HEK293 (cell line): ENCODE measurements around the gene CALR3.
"Not testable (repeated sequence)": the region's sequence is repeated elsewhere in the genome, so short reads cannot be mapped to it uniquely, and the experiment has no call there.

Experiments used
- CTCF ChIA-PET: fragments of 350-600 bp; formaldehyde crosslinking; extraction: SDS; loops from one replicate; lab custom pipeline; 2021; ENCODE audit warnings: antibody characterized with exemption; lab: Yijun Ruan, JAX
- POLR2A ChIA-PET: fragments of 300-600 bp; formaldehyde crosslinking; extraction: SDS; loops from one replicate; lab custom pipeline; 2020; ENCODE audit warnings: antibody characterized with exemption, inconsistent platforms; lab: Yijun Ruan, JAX
- H3K27ac ChIP-seq: fragments of 200-500 bp; sonication (Bioruptor generic); 2 replicates; pipeline ENCODE4 v1.5.1; 2014; ENCODE audit warnings: low read depth, low read length, control low read depth, inconsistent platforms; ENCODE audit errors: extremely low read depth
- H3K36me3 ChIP-seq, 2 experiments: fragments of 200-500 bp in 1 of 2; sonication (Bioruptor generic) in 1 of 2; 1 replicate in 1 of 2; 2 replicates in 1 of 2; pipeline ENCODE4 v1.5.1; 2014 to 2017; ENCODE audit warnings: inconsistent platforms in 2 of 2, low read length in 2 of 2; ENCODE audit not compliant: control insufficient read depth in 2 of 2, insufficient read depth in 1 of 2
- H3K4me1 ChIP-seq: fragments of 200-500 bp; sonication (Bioruptor generic); 2 replicates; pipeline ENCODE4 v1.5.1; 2014; ENCODE audit warnings: mild to moderate bottlenecking, low read length, inconsistent platforms; ENCODE audit not compliant: control insufficient read depth, insufficient read depth
- H3K4me3 ChIP-seq: 2 replicates; pipeline ENCODE4 v1.5.1; 2011; ENCODE audit warnings: low read depth, mild to moderate bottlenecking, control low read depth, low read length, moderate library complexity
- H3K9me3 ChIP-seq: fragments of 200-500 bp; sonication (Bioruptor generic); 2 replicates; pipeline ENCODE4 v1.5.1; 2014; ENCODE audit warnings: low read depth, low read length, inconsistent platforms; ENCODE audit not compliant: control insufficient read depth, insufficient read depth
- ATF2 ChIP-seq: fragments of 450-650 bp; formaldehyde crosslinking; IDR thresholded peaks from 2 replicates; pipeline ENCODE4 v1.5.1; 2016; ENCODE audit warnings: missing biosample characterization, missing genetic modification characterization, low read depth
- GLI4 ChIP-seq: fragments of 450-650 bp; formaldehyde crosslinking; IDR thresholded peaks from 2 replicates; pipeline ENCODE4 v1.5.1; 2016; ENCODE audit warnings: missing biosample characterization, missing genetic modification characterization
- KLF8 ChIP-seq: fragments of 450-650 bp; formaldehyde crosslinking; IDR thresholded peaks from 2 replicates; pipeline ENCODE4 v1.5.1; 2016; ENCODE audit warnings: missing biosample characterization, missing genetic modification characterization
- KLF9 ChIP-seq: fragments of 450-650 bp; formaldehyde crosslinking; IDR thresholded peaks from 2 replicates; pipeline ENCODE4 v1.5.1; 2016; ENCODE audit warnings: missing biosample characterization, missing genetic modification characterization, low read depth
- RBAK ChIP-seq: fragments of 450-650 bp; formaldehyde crosslinking; IDR thresholded peaks from 2 replicates; pipeline ENCODE4 v1.5.1; 2016; ENCODE audit warnings: missing biosample characterization, missing genetic modification characterization
- REST ChIP-seq: fragments of 450-650 bp; formaldehyde crosslinking; IDR thresholded peaks from 2 replicates; pipeline ENCODE4 v1.5.1; 2016; ENCODE audit warnings: missing biosample characterization, missing genetic modification characterization
- ZBTB26 ChIP-seq: fragments of 450-650 bp; formaldehyde crosslinking; optimal IDR thresholded peaks from 2 replicates; pipeline ENCODE3; 2016; ENCODE audit warnings: missing biosample characterization, mild to moderate bottlenecking, missing genetic modification characterization
- ZBTB8A ChIP-seq: fragments of 450-650 bp; formaldehyde crosslinking; IDR thresholded peaks from 2 replicates; pipeline ENCODE4 v1.5.1; 2016; ENCODE audit warnings: missing biosample characterization, missing genetic modification characterization
- ZNF10 ChIP-seq: fragments of 450-650 bp; formaldehyde crosslinking; IDR thresholded peaks from 2 replicates; pipeline ENCODE4 v1.5.1; 2017; ENCODE audit warnings: missing biosample characterization, missing genetic modification characterization
- ZNF19 ChIP-seq: fragments of 450-650 bp; formaldehyde crosslinking; IDR thresholded peaks from 2 replicates; pipeline ENCODE4; 2016; ENCODE audit warnings: missing biosample characterization, missing genetic modification characterization, low read depth
- ZNF266 ChIP-seq: fragments of 450-650 bp; formaldehyde crosslinking; IDR thresholded peaks from 2 replicates; pipeline ENCODE4 v1.5.1; 2016; ENCODE audit warnings: missing biosample characterization, missing genetic modification characterization, low read depth
- ZNF280C ChIP-seq: fragments of 450-650 bp; formaldehyde crosslinking; IDR thresholded peaks from 2 replicates; pipeline ENCODE4 v1.5.1; 2016; ENCODE audit warnings: missing biosample characterization, missing genetic modification characterization
- ZNF488 ChIP-seq: fragments of 450-650 bp; formaldehyde crosslinking; IDR thresholded peaks from 2 replicates; pipeline ENCODE4 v1.5.1; 2016; ENCODE audit warnings: missing biosample characterization, missing genetic modification characterization
- ZNF501 ChIP-seq: fragments of 450-650 bp; formaldehyde crosslinking; IDR thresholded peaks from 2 replicates; pipeline ENCODE4 v1.5.1; 2016; ENCODE audit warnings: missing biosample characterization, missing genetic modification characterization
- ZNF560 ChIP-seq: fragments of 450-650 bp; formaldehyde crosslinking; IDR thresholded peaks from 2 replicates; pipeline ENCODE4 v1.5.1; 2017; ENCODE audit warnings: missing biosample characterization, missing genetic modification characterization, borderline replicate concordance
- ZNF645 ChIP-seq: fragments of 450-650 bp; formaldehyde crosslinking; IDR thresholded peaks from 2 replicates; pipeline ENCODE4; 2016; ENCODE audit warnings: missing biosample characterization, missing genetic modification characterization
- ZNF677 ChIP-seq: fragments of 450-650 bp; IDR thresholded peaks from 2 replicates; pipeline ENCODE4 v1.5.0; 2018; ENCODE audit warnings: missing biosample characterization, mild to moderate bottlenecking, missing genetic modification characterization, moderate library complexity
- ZNF747 ChIP-seq: fragments of 450-650 bp; formaldehyde crosslinking; IDR thresholded peaks from 2 replicates; pipeline ENCODE4 v1.5.1; 2016; ENCODE audit warnings: missing biosample characterization, missing genetic modification characterization
- ZNF837 ChIP-seq: fragments of 450-650 bp; formaldehyde crosslinking; IDR thresholded peaks from 2 replicates; pipeline ENCODE4 v1.5.1; 2016; ENCODE audit warnings: missing biosample characterization, missing genetic modification characterization

Gene CALR3

GRCh38 chr19:16496613-16496983 is 631 bp upstream of the CALR3 start (continued):
- TF ChIP-seq ZNF488 (tag by site-specific recombination) (no peak), ZNF10 (tag by site-specific recombination) (no peak)

GRCh38 chr19:16486476-16486875 is 9.5 kb downstream of the CALR3 start:
- POLR2A ChIA-PET = interaction anchor here (0.9 kb wide), 1 partner anchor 9 kb away, joined by 3 read pairs; the partner anchor contains the start of gene CALR3
- H3K27ac ChIP-seq, H3K4me3 ChIP-seq, H3K36me3 ChIP-seq, H3K9me3 ChIP-seq, H3K4me1 ChIP-seq: not testable (repeated sequence)
- CTCF ChIA-PET = interaction anchor here (0.7 kb wide), 2 partner anchors 23 to 44 kb away, joined by 3 to 4 read pairs; no protein-coding TSS in a partner anchor

GRCh38 chr19:16482745-16483144 is 13.2 kb downstream of the CALR3 start:
- no peak overlapping the region for H3K4me3 ChIP-seq
- POLR2A ChIA-PET = no interaction called here
- H3K4me1 ChIP-seq = no peaks in the 10 kb centered on the region
- H3K27ac ChIP-seq = no peak overlapping the region
- CTCF ChIA-PET = interaction anchor here (0.7 kb wide), 1 partner anchor 800 kb away, joined by 4 read pairs; no protein-coding TSS in a partner anchor
- no peaks in the 10 kb centered on the region for H3K9me3 ChIP-seq
- H3K36me3 ChIP-seq = no peaks in the 10 kb centered on the region
- TF ChIP-seq ZNF501 (tag by site-specific recombination) (no peak), ZNF645 (tag by site-specific recombination) (no peak), GLI4 (tag by site-specific recombination) (no peak), KLF8 (tag by site-specific recombination) (no peak), ZBTB8A (no peak), REST (tag by site-specific recombination) (no peak), RBAK (tag by site-specific recombination) (no peak), ZNF560 (tag by site-specific recombination) (no peak)

- no peak overlapping the region for H3K27ac ChIP-seq
- CTCF ChIA-PET = no interaction called here
- no peaks in the 10 kb centered on the region for H3K36me3 ChIP-seq
- H3K4me3 ChIP-seq = no peak overlapping the region
- H3K4me1 ChIP-seq = no peaks in the 10 kb centered on the region
- no peaks in the 10 kb centered on the region for H3K9me3 ChIP-seq
- POLR2A ChIA-PET = no interaction called here
- TF ChIP-seq ZNF747 (tag by site-specific recombination) (no peak), RBAK (tag by site-specific recombination) (no peak), ATF2 (tag by site-specific recombination) (no peak), ZNF677 (no peak), ZBTB26 (tag by site-specific recombination) (no peak), ZNF19 (tag by site-specific recombination) (no peak), KLF9 (tag by site-specific recombination) (no peak), ZNF837 (no peak), ZNF266 (tag by site-specific recombination) (no peak), ZNF280C (tag by site-specific recombination) (no peak), ZNF10 (tag by site-specific recombination) (no peak)
Measured at GRCh38 chr19:16477311-16477710, 18.7 kb downstream of the CALR3 start.
